Activated T-cell treated with anti-CD3 and anti-CD28 coated beads for 4 hours (primary cell): ENCODE results near the gene CASKIN1.

ENCODE experiments used
- DNase-seq: peaks from one replicate; pipeline ENCODE4 v3.0.0-alpha.2; 2020

CASKIN1 gene

DNA sequence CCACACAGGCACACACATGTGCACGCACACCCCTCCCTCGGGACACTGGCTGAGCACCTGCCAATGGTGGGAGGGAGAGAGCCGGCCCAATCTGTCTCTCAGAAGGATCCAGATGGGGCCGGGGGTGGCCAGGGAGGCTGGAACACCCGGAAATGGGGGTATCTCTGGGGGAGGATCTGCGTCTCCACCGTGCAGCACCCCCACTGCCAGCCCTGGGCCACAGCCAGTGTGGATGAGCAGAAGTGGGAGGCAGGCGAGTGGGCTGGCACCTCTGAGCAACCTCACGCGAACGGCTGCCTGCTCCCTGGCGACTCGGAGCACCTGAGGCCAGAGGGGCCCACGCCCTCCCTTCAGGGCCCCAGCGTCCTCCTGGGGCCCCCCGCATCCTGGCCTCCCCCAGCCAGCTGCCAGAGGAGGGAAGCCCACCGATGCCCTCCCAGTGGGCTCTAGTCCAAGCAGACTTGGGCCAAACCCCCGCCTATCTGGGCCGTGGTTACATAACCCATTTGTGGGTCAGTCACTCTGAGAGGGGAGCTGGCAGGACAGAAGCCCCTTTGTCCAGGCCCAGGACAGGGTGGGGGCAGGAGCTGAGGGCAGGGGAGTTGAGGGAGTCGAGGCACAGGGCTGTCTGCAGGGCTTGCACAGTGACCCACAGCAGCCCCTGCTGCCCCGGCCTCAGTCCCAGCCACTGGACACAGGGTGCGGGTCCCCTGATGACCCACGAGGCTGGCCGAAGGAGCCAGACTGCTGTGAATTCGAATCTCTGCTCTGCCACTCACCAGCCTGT is 5.6 kb downstream of the CASKIN1 start:
- DNase-seq: no peak

DNA sequence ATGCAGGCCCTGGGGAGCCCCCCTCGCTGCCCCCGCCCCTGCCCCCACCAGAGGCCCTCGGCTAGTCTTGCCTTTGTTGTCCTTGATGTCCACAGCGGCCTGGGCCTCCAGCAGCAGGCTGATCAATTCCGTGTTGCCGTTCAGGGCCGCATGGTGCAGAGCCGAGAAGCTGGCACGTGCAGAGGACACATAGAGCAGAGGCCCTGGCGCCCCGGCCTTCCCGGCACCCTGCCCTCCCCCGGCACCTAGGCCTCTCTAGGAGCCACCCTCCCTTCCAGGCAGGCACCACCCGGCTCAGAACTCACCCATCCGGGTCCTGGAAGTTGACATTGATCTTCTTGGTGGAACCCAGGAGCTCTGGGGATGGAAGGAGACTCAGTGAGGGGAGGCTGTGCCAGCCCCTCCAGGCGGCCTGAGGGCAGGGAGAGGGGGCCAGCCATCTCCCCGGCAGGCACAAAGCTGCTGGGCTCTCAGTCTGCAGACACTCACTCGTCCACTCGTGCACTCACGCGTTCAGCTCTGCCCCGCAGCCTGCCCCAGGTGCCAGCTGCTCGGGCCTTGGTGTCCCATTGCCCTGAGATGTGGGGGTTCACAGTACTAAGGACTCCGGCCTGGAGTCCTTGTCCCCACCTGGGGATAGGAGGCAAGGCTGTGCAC is 6.3 kb downstream of the CASKIN1 start:
- no peak for DNase-seq

DNA sequence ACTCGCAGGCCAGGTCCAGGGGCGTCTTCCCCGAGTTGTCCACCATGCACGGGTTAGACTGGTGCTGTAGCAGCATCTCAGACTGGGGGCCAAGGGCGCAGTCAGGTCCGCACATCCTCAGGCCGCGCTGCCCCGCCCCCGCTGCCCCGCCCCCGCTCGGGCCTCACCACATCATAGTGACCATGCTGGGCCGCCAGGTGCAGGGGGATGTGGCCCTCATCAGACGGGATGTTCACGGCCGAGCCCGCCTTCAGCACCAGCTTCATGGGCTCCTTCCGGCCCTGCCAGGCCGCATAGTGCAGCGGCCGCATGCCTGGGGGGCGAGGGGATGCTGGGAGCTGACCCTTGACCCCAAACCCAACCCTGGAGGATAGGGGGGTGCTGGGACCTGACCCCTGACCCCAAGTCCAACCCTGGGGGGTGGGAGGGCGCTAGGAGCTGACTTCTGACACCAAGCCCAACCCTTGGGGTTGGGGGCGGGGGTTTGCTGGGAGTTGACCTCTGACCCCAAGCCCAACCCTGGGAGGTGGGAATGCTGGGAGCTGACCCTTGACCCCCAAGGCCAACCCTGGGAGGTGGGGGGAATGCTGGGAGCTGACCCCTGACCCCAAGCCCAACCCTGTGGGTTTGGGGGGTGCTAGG is 7.0 kb downstream of the CASKIN1 start:
- no peak for DNase-seq

DNA sequence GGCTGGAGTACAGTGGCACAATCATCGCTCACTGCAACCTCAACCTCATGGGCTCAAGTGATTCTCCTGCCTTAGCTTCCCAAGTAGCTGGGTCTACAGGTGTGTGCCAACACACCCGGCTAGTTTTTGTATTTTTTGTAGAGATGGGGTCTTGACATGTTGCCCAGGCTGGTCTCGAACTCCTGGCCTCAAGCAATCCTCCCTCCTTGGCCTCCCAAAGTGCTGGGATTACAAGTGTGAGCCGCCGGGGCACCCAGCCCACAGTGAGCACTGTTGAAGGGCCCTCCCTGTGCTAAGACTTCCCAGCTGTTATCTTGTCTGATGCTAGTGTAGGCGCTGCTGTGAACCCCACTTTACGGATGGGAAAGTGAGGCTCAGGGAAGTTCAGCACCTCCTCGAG is 8.0 kb downstream of the CASKIN1 start:
- DNase-seq: no peak

DNA sequence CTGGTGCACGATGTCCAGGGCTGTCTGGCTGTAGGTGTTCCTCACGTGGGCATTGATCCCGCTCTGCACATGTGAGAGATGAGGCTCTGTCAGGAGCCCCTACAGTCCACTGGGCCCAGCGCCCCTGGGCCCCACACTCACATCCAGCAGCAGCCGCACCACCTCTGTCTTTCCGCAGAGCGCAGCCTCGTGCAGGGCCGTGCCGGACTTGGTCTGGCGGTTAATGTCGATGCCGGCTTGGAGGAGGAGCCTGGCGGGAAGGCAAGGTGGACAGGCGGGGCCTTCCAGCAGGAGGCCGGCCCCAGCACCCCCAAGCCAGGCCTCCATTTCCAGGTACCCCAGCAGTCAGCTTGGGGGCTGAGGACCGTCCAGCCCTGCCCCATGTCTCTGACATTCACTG is 9.2 kb downstream of the CASKIN1 start:
- no peak for DNase-seq

DNA sequence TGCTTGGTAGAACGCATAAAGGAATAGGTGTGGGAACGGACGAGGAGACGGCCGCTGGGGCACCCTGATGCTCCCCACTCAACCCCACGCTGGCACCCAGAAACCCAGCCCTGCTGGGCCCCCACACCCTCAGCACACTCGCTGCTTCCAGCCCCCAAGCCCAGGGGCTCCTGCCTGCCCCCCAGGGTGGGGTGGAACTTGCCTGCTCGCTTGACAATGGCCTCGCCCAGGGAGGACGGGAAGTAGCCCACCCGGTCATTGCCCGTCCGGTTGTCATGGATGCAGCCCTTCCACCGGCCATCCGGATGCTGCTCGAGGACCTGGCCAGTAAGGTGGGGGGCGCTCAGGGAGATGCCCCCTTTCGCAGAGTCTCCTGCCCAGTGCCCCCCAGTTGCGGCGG is 9.9 kb downstream of the CASKIN1 start:
- no peak for DNase-seq

DNA sequence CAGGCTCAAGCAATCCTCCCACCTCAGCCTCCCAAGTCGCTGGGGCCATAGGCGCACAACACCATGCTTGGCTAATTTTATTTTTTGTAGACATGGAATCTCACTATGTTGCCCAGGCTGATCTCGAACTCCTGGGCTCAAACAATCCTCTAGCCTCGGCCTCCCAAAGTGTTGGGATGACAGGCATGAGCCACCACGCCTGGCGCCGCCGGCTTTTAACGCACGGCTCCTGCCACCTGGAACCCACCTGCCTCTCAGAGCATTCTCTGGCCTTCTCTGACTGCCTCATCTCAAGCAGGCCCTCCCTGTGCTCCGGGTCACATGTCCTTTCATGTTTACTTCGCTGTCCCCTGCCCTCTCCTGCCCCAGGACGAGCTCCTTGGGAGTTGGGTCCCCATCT is 10.3 kb downstream of the CASKIN1 start:
- no peak for DNase-seq

DNA sequence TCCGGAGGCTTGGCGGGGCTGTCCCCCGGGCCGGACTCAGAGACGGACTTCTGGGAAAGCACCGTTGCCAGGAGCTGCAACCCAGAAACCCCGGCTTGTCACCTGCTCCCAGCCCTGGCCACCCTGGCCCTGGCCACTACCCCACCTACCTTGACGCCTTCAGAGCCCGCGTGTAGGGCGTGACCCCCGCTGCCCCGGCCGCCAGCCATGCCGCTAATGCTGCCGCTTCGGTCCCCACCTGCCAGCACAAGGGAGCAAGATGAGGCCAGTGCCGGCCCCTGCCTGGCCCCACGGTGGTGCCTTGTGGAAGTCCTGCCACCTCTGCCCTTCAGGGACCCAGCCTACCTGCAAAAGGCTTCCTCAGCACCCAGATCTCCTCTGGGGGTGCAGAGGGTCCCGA is 11.4 kb downstream of the CASKIN1 start:
- no peak for DNase-seq

DNA sequence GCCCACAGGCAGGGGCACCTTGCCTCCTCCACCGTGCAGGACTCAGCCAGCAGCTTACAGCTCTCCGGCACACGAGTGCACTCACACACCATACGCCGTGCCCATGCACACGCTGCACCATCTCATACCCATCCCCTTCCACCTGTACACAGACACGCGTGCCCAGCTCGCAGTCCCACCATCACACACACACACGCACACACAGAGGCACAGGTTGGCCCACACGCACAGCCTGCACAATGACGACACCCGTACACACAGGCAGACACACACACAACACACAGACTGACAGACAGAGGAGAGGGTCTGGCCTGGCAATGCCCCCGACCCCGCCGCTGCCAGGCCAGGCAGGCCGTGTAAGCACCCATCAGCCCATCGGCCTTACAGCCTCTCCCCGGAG is 12.1 kb downstream of the CASKIN1 start:
- DNase-seq: no peak

DNA sequence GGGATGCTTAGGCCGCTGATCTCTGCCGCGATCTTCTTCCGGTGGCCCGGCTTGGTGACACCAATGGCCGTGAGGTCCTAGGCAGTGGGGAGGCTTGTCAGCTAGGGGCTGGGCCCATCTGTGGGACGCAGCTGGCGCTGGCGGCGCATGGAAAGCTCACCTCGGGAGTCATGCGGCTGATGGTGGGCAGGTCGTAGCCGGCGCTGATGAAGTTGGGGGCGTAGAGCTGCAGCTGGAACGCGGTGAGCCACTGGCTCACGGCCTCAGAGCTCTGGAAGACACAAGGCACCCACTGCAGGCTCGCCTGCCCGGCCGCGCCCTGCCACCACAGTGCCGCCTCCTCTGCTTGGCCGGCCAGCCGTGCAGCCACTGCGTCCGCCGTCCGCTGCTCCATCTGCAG is 12.7 kb downstream of the CASKIN1 start:
- no peak for DNase-seq

DNA sequence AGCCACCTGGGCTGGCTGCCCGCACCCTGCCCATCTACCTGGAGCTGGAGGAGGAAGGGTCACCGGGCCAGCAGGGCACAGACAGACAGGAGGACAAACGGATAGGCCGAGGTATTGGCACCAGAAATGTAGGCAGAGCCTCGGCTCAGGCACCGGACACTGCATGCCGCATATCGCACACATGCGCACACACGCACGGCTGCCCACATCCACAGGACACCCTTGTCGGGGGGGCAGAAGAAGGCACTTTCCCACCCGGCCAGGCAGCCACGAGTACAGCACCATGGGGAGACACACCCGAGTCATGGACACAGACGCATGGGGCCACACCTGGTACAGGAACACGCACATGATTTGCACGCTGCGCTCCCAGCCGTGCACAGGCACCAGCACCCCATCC is 14.5 kb downstream of the CASKIN1 start:
- no peak for DNase-seq

DNA sequence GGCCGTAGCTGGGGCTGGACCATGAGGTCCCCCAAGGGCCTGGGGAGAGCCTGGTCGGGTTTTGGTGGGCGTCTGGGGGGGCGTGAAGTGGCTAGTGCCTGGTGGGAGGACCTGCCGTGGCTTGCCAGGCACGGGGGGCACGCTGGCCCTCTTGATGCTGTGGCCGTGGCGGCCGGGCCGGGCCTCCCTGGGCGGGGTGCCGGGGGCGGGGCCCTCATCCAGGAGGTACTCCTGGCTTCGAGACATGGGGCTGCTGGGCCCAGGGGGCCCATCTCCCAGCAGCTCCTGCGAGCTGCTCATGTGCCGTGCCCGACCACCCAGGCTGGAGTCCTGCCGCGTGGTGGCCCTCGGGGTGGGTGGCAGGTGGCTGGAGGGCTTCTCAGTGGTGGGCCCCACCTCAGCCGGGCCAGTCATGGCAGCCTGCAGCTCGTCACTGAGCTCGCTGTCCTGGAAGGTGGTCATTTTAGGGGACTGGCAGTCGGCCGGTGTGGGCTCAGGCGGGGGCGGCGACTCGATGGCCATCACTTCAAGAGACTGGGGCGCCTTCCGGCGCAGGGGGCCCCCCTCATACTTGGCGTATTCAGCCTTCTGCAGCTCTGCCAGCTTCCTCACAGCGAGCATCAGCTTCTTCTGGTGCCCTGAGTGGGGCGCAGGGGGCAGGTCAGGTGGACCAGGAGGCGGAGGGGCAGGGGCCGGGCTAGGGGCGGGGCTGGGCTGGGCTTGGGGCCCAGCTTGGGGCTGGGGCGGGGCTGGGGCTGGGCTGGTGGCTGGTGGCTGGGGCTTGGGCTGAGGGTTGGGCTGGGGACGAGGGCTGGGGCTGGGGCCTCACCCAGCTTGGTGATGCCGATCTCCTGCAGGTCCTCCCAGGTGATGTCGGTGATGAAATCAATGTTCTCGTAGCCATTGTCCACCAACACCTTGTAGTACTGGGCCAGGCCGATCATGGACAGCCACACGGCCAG is 15.2 kb downstream of the CASKIN1 start:
- DNase-seq: no peak

DNA sequence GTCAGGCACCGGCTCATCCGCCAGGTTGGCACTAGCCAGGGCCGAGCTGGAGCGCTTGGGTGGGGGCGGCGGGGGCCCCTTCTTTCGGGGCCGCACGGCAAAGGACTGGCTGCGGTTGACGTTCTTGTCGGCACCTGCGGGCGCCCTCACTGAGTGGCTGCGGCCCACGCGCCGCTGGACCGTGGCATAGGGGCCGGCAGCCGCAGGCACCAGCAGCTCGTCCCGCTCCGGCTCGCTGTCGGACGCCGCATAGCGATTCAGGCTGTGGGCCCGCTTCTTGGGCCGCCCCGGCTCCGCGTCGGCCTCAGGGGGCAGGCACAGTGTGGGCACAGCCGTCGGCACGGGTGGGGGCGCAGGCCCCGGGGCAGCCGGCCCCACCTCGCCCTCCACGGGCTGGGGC is 15.9 kb downstream of the CASKIN1 start:
- no peak for DNase-seq

DNA sequence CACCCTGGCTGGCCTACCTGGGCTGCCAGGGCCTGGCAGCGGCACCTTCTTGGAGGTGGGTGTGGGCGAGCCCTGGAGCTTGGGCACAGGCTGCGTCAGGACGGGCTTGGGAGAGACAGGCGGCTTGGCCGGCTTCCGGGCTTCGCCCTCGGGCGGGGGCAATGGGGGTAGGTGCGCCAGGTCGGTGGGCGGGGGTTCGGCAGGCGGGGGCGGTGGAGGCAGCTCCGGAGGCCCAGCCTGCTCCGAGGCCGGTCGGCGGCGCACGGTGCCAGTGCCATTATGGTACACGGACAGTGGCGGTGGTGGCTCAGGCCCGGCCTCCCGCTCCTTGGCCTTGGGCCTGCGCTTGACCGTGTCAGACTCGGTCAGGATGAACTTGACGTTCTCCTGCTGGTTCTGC is 16.8 kb downstream of the CASKIN1 start:
- no peak for DNase-seq

DNA sequence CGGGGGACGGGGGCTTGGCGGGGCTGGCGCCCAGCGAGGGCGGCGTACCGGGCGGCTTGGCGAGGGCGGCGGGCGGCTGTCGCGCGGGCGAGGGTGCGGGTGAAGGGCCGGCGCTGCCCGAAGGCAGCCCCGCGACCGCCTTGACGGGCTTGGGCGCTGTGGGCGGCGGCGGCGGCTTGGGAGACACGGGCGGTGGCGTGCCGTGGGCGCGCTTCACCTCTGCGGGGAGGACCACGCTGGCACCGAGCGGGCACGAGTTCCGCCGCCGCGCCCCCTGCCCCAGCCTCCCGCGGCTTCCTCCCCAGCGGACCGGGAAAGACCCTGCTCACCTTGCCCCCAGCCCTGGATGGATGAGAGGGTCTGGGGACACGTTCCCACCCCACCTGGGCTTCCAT is 17.3 kb downstream of the CASKIN1 start:
- DNase-seq: no peak

DNA sequence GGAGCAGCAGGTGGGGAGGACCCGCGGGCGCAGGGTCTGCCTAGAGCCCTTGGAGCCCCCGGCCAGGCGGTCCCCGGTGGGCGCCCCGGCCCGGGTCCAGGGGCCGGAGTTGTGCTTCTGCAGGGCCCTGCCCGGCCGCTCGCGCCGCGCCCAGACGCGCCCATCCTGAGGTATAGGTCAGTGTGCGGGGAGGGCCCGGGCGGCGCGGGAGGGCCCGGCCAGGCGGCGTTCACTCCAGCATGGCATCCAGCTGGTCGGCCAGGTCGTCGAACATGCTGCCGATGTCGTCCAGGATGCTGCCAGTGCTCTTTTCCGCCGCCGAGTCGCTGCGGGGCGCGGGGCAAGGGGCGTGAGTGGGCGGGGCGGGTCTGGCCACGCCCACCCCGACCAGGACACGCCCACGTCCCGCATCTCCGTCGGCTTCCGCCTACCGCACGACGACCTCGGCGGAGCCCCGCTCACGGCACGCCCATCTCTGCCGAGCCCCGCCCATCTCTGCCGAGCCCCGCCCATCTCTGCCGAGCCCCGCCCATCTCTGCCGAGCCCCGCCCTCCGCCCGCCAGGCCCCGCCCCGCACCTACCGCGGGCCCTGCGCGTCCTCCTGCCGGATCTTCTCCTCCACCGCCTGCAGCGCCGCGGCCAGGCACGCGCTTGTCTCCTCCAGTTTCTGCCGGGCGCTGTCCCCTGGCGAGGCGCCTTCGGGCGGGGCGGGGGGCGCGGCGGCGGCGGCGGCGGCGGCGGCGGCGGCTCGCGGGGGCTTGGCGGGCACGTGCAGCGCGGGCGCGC is 17.9 kb downstream of the CASKIN1 start:
- no peak for DNase-seq

DNA sequence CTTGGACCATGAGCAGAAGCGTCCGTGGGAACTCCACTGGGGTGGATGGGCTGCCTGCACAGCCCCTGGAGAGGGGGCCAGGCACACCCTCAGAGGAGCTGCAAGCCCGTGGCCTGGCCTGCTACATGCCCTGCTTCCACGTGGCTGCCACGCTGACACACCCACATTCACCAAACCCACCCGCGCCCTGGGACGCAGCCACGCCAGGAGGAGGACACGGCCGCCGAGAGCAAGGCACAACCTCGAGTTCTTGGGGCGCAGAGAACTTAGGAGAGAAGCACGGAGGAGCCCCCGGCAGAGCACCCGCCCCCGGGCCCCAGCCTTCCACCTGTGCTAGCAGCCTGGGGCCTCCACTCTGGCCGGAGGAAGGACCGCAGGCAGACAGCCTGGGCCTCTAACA is 18.8 kb downstream of the CASKIN1 start:
- no peak for DNase-seq

DNA sequence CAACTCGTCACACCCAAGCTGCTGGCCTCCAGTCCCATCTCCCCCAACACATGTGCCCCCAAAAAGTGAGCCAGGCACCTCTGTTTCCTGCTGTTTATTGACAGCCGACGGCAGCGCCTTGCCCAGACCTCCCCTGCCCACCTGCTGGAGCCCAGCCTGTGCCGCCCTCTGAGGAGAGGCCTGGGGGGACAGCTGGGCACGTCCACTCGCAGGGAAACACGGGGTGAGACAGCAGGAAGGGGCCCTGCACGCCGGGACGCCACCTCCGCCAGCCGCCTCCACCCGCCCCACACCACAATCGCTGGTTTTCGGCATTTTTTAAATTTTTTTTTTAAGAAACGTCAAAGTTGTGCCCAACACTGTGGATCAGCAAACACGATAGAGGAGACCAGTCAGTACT is 19.3 kb downstream of the CASKIN1 start:
- DNase-seq: no peak

DNA sequence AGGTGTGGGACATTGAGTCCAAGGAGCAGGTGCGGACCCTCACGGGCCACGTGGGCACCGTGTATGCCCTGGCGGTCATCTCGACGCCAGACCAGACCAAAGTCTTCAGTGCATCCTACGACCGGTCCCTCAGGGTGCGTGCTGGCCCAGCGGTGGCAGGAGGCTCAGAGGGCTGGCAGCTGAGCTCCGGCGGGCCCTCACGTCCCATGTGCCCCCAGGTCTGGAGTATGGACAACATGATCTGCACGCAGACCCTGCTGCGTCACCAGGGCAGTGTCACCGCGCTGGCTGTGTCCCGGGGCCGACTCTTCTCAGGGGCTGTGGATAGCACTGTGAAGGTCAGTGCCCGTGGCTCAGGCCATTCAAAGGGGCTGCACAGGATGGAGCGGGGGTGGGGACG is 20.4 kb downstream of the CASKIN1 start:
- no peak for DNase-seq

DNA sequence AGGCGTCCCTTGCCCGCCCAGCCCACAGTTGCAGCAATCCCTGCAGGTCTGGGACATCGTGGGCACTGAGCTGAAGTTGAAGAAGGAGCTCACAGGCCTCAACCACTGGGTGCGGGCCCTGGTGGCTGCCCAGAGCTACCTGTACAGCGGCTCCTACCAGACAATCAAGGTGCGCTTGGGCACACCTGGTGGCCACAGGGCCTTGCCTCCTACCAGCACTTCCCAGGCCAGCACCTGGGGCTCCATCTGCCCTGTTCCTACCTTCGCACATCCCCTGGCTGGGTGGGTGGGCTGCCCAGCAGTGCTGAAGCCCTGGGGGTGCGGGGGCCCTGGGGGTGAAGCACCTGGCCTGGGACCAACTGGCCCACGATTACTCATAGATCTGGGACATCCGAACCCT is 21.0 kb downstream of the CASKIN1 start:
- DNase-seq: no peak

DNA sequence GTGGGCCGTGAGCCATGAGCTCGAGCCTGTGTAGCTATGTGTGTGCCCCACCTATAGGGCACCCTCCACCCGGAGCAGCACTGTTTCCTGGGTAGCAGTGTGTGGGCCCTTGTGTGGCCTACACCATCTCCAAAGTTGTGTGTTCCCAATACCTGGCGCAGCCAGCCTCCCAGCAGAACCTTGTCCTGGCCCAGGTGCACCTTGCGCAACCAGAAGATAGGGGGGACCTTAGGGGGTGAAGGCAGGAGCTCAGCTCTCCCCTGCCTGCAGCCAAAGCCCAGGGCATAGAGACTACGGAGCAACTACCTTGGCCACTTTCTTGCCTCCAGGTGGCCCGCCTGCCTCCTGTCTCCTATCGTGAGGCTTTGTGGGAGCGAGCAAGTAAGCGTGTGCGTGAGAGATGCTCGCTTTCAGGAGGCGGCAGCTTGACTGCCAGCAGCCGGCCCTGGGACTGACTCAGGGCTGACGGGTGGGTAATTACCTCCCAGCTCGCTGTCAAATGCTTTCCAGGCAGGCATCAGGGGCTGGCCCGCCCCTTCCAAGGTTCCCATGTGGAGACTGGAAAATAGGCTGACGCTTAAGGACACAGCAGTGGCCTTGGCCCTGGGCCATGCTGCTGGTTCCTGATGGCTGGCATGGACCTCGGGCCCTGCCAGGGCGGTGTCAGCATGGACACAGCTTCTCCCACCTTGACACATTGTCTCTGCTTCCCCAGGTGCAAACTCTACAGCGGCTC is 21.8 kb downstream of the CASKIN1 start:
- no peak for DNase-seq

DNA sequence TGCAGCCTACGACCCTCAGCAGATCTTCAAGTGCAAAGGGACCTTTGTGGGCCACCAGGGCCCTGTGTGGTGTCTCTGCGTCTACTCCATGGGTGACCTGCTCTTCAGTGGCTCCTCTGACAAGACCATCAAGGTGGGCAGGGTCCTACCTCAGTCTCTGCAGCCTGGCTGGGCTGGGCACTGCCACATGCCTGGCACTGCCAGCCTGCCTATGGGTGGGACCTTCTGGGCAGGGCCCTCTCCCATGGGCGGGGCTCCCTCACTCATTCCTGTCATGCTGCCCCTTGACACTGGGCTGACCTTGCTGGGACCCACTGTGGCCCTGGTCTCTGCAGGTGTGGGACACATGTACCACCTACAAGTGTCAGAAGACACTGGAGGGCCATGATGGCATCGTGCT is 22.5 kb downstream of the CASKIN1 start:
- DNase-seq: no peak
